ENCODE results near the gene SDC4.

DNA sequence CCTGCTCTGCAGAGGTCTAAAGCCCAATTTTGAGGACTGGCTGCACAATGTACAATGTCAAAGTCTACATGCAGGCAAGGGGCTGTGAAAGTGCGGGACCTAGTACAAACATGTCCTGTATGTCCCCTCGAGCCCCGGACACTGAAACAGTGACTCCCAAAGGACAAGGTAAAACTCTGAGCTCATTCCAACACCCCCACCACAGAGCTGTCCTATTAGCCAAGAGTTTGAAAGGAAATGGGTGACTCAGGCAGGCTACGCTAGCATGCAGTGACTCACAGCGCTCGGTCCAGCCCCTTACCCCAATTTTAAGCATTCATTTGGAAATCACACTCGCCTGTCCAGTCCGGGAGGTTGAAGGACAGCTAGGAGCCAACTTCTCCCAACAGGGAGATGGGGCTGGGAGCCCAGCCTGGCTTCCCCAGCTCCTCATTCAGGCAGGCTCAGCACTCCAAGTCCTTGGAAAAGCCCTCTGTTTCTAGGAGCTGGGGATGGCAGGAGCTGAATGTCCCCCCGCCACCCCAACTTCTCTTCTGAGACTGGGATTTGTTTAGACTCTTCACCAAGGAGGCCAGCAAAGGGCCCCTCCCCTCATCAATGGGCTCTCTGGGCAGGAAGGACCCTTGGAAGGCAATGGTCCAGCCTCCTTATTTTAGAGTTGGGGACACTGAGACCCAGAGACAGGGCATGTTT is 3.9 kb downstream of the SDC4 start:
- TF ChIP-seq, protein P1, sequence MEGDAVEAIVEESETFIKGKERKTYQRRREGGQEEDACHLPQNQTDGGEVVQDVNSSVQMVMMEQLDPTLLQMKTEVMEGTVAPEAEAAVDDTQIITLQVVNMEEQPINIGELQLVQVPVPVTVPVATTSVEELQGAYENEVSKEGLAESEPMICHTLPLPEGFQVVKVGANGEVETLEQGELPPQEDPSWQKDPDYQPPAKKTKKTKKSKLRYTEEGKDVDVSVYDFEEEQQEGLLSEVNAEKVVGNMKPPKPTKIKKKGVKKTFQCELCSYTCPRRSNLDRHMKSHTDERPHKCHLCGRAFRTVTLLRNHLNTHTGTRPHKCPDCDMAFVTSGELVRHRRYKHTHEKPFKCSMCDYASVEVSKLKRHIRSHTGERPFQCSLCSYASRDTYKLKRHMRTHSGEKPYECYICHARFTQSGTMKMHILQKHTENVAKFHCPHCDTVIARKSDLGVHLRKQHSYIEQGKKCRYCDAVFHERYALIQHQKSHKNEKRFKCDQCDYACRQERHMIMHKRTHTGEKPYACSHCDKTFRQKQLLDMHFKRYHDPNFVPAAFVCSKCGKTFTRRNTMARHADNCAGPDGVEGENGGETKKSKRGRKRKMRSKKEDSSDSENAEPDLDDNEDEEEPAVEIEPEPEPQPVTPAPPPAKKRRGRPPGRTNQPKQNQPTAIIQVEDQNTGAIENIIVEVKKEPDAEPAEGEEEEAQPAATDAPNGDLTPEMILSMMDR (IDR thresholded peaks at IDR 0.05): peak in 1 of 6 experiments; percentile 12
- peak; percentile 66 to 79 for TF ChIP-seq POLR2AphosphoS5 (IDR thresholded peaks at IDR 0.05)
